ENCODE results near the gene LPP.

The LPP gene

GRCh38 chr3:188905547-188905946 lies 751.6 kb downstream of the LPP start:
- DNase-seq = no peak

- no peak for DNase-seq
Observed at GRCh38 chr3:188906236-188906635, 752.3 kb downstream of the LPP start.

- no peak for DNase-seq
Observed at GRCh38 chr3:188908002-188908850, 754.3 kb downstream of the LPP start.

GRCh38 chr3:188911026-188911850 lies 757.3 kb downstream of the LPP start:
- DNase-seq = no peak

GRCh38 chr3:188913084-188913483 lies 759.1 kb downstream of the LPP start:
- no peak for DNase-seq

GRCh38 chr3:188914552-188914951 lies 760.6 kb downstream of the LPP start:
- DNase-seq = peak in 1 of 2 donors; percentile 14

- DNase-seq = no peak
Observed at GRCh38 chr3:188915127-188915526, 761.2 kb downstream of the LPP start.

- DNase-seq = no peak
Observed at GRCh38 chr3:188916934-188917401, 763.0 kb downstream of the LPP start.

- no peak for DNase-seq
Observed at GRCh38 chr3:188918093-188918492, 764.1 kb downstream of the LPP start.

- DNase-seq = no peak
Observed at GRCh38 chr3:188923671-188924070, 769.7 kb downstream of the LPP start.

GRCh38 chr3:188925376-188925775 lies 771.4 kb downstream of the LPP start:
- DNase-seq = no peak

GRCh38 chr3:188926111-188926510 lies 772.2 kb downstream of the LPP start:
- DNase-seq = no peak

- no peak for DNase-seq
Observed at GRCh38 chr3:188926741-188927511, 773.0 kb downstream of the LPP start.

- no peak for DNase-seq
Observed at GRCh38 chr3:188927971-188928370, 774.0 kb downstream of the LPP start.

- DNase-seq = no peak
Observed at GRCh38 chr3:188929137-188929536, 775.2 kb downstream of the LPP start.

- DNase-seq = no peak
Observed at GRCh38 chr3:188931036-188931435, 777.1 kb downstream of the LPP start.

GRCh38 chr3:188931531-188931930 lies 777.6 kb downstream of the LPP start:
- DNase-seq = no peak

- no peak for DNase-seq
Observed at GRCh38 chr3:188934989-188935388, 781.0 kb downstream of the LPP start.

- DNase-seq = no peak
Observed at GRCh38 chr3:188936597-188937107, 782.7 kb downstream of the LPP start.

- no peak for DNase-seq
Observed at GRCh38 chr3:188937389-188937788, 783.4 kb downstream of the LPP start.

GRCh38 chr3:188938999-188939398 lies 785.0 kb downstream of the LPP start:
- DNase-seq = no peak

GRCh38 chr3:188939814-188940572 lies 786.0 kb downstream of the LPP start:
- no peak for DNase-seq

Measured in stimulated activated CD4-positive, alpha-beta T cell treated with anti-CD3 and anti-CD28 coated beads, Interleukin-2, amount 100 ng/mL, for 24 hours (primary cell).